ENCODE measurements around the gene CNTNAP2. TPM values are rescaled to one million over a fixed set of nuclear protein-coding genes. Genes with fewer than 3 reads are reported as not detected.

The CNTNAP2 gene
- total and polyA plus RNA-seq, 9 donors, result 0.24 to 7.0 (median 1.5) TPM

DNA sequence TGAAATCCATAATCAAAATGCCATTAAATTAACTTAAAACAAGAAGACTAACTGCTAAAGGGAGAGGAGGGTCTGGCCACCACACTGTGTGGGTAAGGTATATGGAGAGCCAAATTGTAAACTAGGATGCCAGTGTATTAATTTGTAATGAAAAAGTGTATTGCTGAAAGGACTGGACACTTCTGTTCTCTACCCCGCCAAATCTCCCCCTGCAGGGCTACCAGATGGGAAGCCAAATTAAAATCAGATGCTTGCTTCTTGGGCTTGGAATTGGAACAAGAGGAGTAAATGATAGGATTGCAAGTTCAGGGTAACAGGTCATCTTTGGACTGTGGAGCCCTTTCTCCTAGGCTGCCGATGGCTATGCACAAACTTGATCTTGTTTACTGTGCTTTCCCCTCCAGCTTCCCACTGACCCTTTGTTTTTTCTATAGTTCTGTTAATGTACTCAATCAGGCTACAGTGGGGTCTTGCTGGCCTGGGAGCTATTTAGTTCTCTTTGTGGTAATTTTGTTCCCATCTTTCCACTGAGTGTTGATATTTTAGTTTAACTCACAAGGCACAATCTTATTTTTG lies 1541.9 kb downstream of the CNTNAP2 start:
- Histone ChIP-seq H3K4me3 (no peak overlapping the region), H3K27ac (no peak overlapping the region), H3K36me3 (no peaks in the 10 kb centered on the region), H3K4me1 (ENCODE audit: insufficient read depth) (no peaks in the 10 kb centered on the region), H3K27me3 (no peaks in the 10 kb centered on the region), H3K9me3 (no peaks in the 10 kb centered on the region)
- intact Hi-C loops (cut with DNase I), result no loop called here
- no peak for DNase-seq
- TF ChIP-seq CTCF (IDR thresholded peaks at IDR 0.05) (no peak), POLR2A (IDR thresholded peaks at IDR 0.05) (no peak), EP300 (IDR thresholded peaks at IDR 0.05) (no peak)
- 73 to 76% (median 75%) methylated on average over 2 of the region's 2 CpGs for WGBS, 3 donors

DNA sequence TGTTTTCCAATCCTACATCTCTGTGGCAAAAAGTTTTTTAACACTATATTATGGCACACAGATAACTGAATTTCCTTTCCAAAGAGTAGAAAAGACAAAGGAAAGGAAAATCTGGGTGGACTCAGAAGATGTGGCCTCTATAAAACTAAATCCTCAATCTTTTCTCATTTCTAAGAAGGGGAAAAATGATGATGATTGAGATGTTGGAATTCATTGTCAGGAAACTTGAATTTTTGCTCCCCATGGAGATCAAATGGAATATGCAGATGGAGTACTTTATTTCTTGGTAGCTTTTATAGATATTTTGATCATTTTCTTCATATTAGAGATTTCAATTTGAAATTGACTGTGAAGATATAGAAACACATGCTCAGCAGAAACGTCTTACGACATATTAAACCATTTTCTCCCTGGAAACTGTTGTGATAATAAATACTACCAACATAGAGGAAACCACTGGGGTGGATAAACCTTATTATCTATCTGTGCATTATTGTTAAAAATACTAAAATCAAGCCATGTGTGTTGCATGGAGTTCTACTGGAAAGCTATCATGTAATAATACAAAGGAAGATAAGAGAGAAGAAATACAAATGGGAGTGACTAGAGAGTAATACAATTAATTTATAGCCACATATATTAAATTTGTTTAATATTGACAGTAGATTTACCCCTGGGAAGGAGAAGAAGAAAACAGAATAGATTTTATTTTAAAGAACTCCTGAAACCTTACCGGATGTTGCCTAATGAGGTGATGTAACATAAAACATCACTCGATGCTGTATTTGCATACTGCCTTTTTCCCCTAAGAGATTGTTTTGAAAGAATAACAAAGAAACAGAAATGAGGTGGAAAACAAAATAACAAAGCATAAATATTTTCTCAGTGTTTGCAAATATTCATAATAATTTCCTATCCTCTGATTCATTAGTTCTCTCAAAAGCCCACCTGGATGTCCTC lies 1542.7 kb downstream of the CNTNAP2 start:
- no peak overlapping the region for H3K27ac ChIP-seq
- H3K4me1 ChIP-seq (ENCODE audit: insufficient read depth), result no peaks in the 10 kb centered on the region
- no peaks in the 10 kb centered on the region for H3K27me3 ChIP-seq
- H3K36me3 ChIP-seq, result no peaks in the 10 kb centered on the region
- H3K4me3 ChIP-seq, result no peak overlapping the region
- no peaks in the 10 kb centered on the region for H3K9me3 ChIP-seq
- intact Hi-C loops (cut with DNase I), result no loop called here
- WGBS, 3 donors, result 71 to 81% (median 76%) methylated on average over 4 of the region's 4 CpGs
- no peak for DNase-seq
- TF ChIP-seq POLR2A (IDR thresholded peaks at IDR 0.05) (no peak), EP300 (IDR thresholded peaks at IDR 0.05) (no peak), CTCF (IDR thresholded peaks at IDR 0.05) (no peak)

- intact Hi-C loops (cut with DNase I), result no loop called here
- Histone ChIP-seq H3K36me3 (no peaks in the 10 kb centered on the region), H3K9me3 (no peaks in the 10 kb centered on the region), H3K27ac (no peak overlapping the region), H3K4me3 (no peak overlapping the region), H3K27me3 (no peaks in the 10 kb centered on the region), H3K4me1 (ENCODE audit: insufficient read depth) (no peaks in the 10 kb centered on the region)
- TF ChIP-seq EP300 (IDR thresholded peaks at IDR 0.05), result no peak
- no peak for TF ChIP-seq CTCF (IDR thresholded peaks at IDR 0.05)
- TF ChIP-seq POLR2A (IDR thresholded peaks at IDR 0.05), result no peak
- WGBS, 3 donors, result 73 to 84% (median 76%) methylated on average over 6 of the region's 6 CpGs
- no peak for DNase-seq
Measured at GRCh38 chr7:147664541-147664940, 1547.9 kb downstream of the CNTNAP2 start.

GRCh38 chr7:147670759-147671158 lies 1554.2 kb downstream of the CNTNAP2 start:
- intact Hi-C loops (cut with DNase I), result no loop called here
- no peaks in the 10 kb centered on the region for H3K4me1 ChIP-seq (ENCODE audit: insufficient read depth)
- no peak for TF ChIP-seq CTCF (IDR thresholded peaks at IDR 0.05)
- no peak for TF ChIP-seq POLR2A (IDR thresholded peaks at IDR 0.05)
- no peak for TF ChIP-seq EP300 (IDR thresholded peaks at IDR 0.05)

More at GRCh38 chr7:147670759-147671158, 1554.2 kb downstream of the CNTNAP2 start:
- Histone ChIP-seq H3K4me3 (no peak overlapping the region), H3K27ac (no peak overlapping the region), H3K36me3 (no peaks in the 10 kb centered on the region), H3K9me3 (no peaks in the 10 kb centered on the region), H3K27me3 (no peaks in the 10 kb centered on the region)
- 89 to 92% (median 92%) methylated on average over 10 of the region's 10 CpGs for WGBS, 3 donors
- peak in 1 of 5 donors; percentile 11 for DNase-seq
